ENCODE results near the gene CFAP141.

- no peak for TF ChIP-seq RAD21 (conservative IDR thresholded peaks at IDR 0.05)
- TF ChIP-seq MXI1 (conservative IDR thresholded peaks at IDR 0.05; ENCODE audit: poor library complexity, severe bottlenecking): no peak
- no peak for TF ChIP-seq CTCF (IDR thresholded peaks at IDR 0.05; ENCODE audit: poor library complexity, severe bottlenecking)
- TF ChIP-seq POLR2AphosphoS5 (IDR thresholded peaks at IDR 0.05): no peak
- TF ChIP-seq EP300 (conservative IDR thresholded peaks at IDR 0.05; ENCODE audit: poor library complexity, severe bottlenecking): no peak
- TF ChIP-seq SMC3 (conservative IDR thresholded peaks at IDR 0.05; ENCODE audit: poor library complexity): no peak
These were observed 38.7 kb downstream of the CFAP141 start for GRCh38 chr1:154167461-154167860.
